Nephron progenitor cell (in vitro differentiated cells): Measurements from ENCODE around the gene SRP72.

Experiments
- DNase-seq: peaks from one replicate; pipeline ENCODE4 v3.0.0; 2021
- H3K27ac Mint-ChIP-seq: 2 replicates; pipeline ENCODE4 v1.8.0; 2021; ENCODE audit warnings: mild to moderate bottlenecking, moderate library complexity, mixed read lengths
- H3K27me3 Mint-ChIP-seq: 2 replicates; pipeline ENCODE4 v1.8.0; 2021; ENCODE audit warnings: mild to moderate bottlenecking, low read depth, mixed read lengths; ENCODE audit not compliant: poor library complexity
- H3K36me3 Mint-ChIP-seq: 2 replicates; pipeline ENCODE4 v1.8.0; 2021; ENCODE audit warnings: low read depth, mixed read lengths
- H3K4me1 Mint-ChIP-seq: 2 replicates; pipeline ENCODE4 v1.8.0; 2021; ENCODE audit warnings: mixed read lengths
- H3K4me3 Mint-ChIP-seq: 2 replicates; pipeline ENCODE4 v1.8.0; 2021; ENCODE audit warnings: mild to moderate bottlenecking, moderate library complexity, mixed read lengths
- H3K9me3 Mint-ChIP-seq: 2 replicates; pipeline ENCODE4 v1.8.0; 2021; ENCODE audit warnings: mild to moderate bottlenecking, moderate library complexity, mixed read lengths
- TF ChIP-seq, protein P1 (sequence below): fragments of 200-600 bp; sonication (generic); IDR thresholded peaks from 2 replicates; pipeline ENCODE4 v1.5.0; 2021; ENCODE audit warnings: antibody characterized with exemption

The SRP72 gene

DNA sequence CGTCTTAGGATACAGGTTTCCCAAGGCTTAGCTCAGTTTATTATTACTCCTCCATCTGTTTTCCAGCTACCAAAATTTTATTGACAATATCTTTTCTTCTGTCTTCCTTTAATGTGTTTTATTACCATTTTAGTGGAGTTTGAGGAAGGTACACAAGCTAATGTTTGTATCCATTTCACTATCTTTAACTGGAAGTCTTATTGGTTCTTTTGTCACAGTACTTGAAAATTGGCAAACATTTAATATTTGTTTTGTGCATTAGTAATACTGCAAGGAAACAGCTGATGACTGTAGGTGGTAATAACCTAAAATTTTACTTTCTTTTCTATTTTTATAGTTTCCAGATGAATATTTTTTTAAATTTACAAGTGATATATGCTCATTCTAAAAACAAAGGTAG lies 28.8 kb downstream of the SRP72 start:
- Mint-ChIP-seq H3K4me1 (no peaks in the 10 kb centered on the region), H3K4me3 (no peak overlapping the region), H3K9me3 (no peaks in the 10 kb centered on the region), H3K36me3 (peaks cover 80% of the 10 kb centered on the region), H3K27ac (no peak overlapping the region), H3K27me3 (no peaks in the 10 kb centered on the region)
- TF ChIP-seq, protein P1, sequence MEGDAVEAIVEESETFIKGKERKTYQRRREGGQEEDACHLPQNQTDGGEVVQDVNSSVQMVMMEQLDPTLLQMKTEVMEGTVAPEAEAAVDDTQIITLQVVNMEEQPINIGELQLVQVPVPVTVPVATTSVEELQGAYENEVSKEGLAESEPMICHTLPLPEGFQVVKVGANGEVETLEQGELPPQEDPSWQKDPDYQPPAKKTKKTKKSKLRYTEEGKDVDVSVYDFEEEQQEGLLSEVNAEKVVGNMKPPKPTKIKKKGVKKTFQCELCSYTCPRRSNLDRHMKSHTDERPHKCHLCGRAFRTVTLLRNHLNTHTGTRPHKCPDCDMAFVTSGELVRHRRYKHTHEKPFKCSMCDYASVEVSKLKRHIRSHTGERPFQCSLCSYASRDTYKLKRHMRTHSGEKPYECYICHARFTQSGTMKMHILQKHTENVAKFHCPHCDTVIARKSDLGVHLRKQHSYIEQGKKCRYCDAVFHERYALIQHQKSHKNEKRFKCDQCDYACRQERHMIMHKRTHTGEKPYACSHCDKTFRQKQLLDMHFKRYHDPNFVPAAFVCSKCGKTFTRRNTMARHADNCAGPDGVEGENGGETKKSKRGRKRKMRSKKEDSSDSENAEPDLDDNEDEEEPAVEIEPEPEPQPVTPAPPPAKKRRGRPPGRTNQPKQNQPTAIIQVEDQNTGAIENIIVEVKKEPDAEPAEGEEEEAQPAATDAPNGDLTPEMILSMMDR, result no peak
- DNase-seq, result no peak

DNA sequence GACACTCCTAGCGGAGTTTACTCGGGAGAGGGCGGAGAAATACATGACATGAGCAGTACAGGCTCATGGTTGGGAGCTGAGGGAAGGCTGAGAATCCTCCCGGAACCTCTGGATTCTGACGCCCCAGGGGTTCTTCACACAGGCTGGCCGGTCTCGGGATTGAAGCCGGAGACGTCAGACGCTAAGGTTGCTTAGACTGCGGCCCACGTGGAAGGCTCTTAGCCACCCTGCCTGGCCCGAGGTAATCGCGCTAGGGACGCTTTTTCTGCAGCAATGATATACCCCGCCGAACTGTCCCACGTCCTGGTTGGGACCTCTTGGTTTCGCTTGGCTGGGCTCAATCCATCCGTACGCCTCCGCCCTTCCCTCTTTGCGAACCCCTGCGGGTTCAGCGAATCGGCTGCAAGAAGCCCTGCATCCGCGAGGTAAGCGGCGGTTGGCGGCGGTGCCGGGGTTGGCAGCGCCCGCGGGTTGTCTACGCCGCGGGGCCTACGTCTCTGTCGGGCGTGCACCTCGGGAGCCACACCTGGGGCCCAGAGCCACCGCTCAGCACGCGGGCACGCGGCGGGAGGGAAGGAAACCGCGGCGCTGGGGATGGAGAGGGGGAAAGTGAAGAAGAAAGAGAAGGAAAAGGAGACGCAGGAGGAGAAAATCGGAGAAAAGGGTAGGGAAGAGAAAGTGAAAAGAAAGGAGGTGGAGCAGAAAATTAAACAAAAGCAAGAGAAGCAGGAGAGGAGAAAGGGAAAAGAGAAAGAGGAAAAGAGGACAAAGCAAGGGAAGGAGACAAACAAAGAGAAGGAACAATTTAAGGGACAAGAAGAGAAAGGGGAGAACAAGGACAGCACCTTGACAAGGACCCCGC lies 38.1 kb downstream of the SRP72 start, which contains the start of gene ARL9:
ARL9 (plus strand) TSS at position 523 of the 862 bp plus-strand sequence; CDS start at position 595, 72 bp downstream.
- H3K27ac Mint-ChIP-seq, result peak within 1 kb of the TSS; percentile 54
- TF ChIP-seq, protein P1, result no peak
- no peaks in the 10 kb centered on the region for H3K9me3 Mint-ChIP-seq
- peaks cover 21% of the 10 kb centered on the region for H3K36me3 Mint-ChIP-seq
- peak; percentile 69 for DNase-seq
- peak within 1 kb of the TSS; percentile 96 for H3K4me3 Mint-ChIP-seq
- peaks cover 20% of the 10 kb centered on the region for H3K4me1 Mint-ChIP-seq
- peaks cover 35% of the 10 kb centered on the region for H3K27me3 Mint-ChIP-seq

DNA sequence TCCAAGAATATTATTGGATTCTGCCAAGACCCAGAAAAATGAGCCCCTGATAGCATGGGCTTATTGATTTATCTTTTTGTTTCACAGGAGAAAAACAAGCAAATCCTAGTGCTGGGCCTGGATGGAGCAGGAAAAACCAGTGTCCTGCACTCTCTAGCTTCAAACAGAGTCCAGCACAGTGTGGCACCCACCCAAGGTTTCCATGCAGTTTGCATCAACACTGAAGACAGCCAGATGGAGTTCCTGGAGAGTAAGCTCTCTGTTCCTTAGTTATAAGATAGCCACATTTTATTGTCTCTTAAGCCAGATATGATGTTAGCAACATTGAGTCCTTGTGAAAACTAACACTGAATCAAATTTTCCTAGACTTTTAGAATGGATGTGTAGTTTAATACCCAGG lies 43.7 kb downstream of the SRP72 start:
- Mint-ChIP-seq H3K27me3 (peaks cover 24% of the 10 kb centered on the region), H3K4me3 (no peak overlapping the region), H3K4me1 (peaks cover 12% of the 10 kb centered on the region), H3K27ac (no peak overlapping the region), H3K36me3 (no peaks in the 10 kb centered on the region), H3K9me3 (no peaks in the 10 kb centered on the region)
- TF ChIP-seq, protein P1, result no peak
- DNase-seq, result no peak

DNA sequence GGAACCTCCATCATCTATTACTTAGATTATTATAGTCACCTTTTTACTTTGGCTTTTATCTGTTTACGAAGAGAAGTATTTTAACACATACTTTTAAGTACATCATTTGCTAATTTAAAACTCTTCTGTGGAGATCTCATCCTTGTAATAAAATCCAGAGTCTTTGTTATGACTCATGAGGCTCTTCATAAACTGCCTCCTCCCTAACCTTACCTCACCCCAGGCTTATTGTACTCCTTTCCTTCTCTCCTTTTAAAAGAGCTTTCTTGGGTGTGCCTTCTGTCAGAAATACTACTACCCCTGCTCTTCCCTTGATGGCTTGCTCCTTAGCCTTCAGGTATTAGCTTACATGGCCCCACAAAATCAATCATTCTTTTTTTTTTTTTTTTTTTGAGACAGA lies 44.7 kb downstream of the SRP72 start:
- peaks cover 4% of the 10 kb centered on the region for H3K4me1 Mint-ChIP-seq
- no peaks in the 10 kb centered on the region for H3K9me3 Mint-ChIP-seq
- TF ChIP-seq, protein P1, result no peak
- no peak overlapping the region for H3K4me3 Mint-ChIP-seq
- no peaks in the 10 kb centered on the region for H3K36me3 Mint-ChIP-seq
- peaks cover 14% of the 10 kb centered on the region for H3K27me3 Mint-ChIP-seq
- no peak for DNase-seq
- no peak overlapping the region for H3K27ac Mint-ChIP-seq

DNA sequence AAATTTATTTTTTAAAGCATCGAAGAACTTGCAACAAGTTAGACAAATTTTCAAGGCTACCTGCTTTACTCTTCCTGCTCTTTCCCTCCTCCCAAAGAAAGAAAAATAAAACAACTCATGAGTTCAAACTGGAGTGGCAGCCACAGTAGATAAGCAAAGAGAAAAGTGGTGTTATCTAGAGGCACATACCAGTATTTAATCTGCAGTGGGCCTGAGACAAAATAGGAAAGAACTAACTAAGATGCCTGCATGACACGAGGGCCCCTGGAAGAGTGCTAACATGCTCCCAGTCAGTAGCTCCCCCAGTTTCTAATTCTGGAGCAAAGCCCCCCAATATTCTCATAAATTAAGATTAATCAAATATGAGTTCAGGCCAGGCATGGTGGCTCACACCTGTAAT lies 46.1 kb downstream of the SRP72 start:
- H3K27ac Mint-ChIP-seq, result no peak overlapping the region
- H3K4me3 Mint-ChIP-seq, result no peak overlapping the region
- H3K4me1 Mint-ChIP-seq, result peaks cover 4% of the 10 kb centered on the region
- H3K27me3 Mint-ChIP-seq, result peaks cover 6% of the 10 kb centered on the region
- no peak for DNase-seq
- TF ChIP-seq, protein P1, result no peak
- H3K9me3 Mint-ChIP-seq, result no peaks in the 10 kb centered on the region
- no peaks in the 10 kb centered on the region for H3K36me3 Mint-ChIP-seq
